GM19035 (cell line): ENCODE measurements around the gene ID4.

ENCODE experiments used
- ATAC-seq: cut with Tn5 transposase; IDR thresholded peaks from one replicate; pipeline ENCODE4 v1.9.1; 2021; ENCODE audit not compliant: unreplicated experiment

ID4 gene, protein sequence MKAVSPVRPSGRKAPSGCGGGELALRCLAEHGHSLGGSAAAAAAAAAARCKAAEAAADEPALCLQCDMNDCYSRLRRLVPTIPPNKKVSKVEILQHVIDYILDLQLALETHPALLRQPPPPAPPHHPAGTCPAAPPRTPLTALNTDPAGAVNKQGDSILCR

DNA sequence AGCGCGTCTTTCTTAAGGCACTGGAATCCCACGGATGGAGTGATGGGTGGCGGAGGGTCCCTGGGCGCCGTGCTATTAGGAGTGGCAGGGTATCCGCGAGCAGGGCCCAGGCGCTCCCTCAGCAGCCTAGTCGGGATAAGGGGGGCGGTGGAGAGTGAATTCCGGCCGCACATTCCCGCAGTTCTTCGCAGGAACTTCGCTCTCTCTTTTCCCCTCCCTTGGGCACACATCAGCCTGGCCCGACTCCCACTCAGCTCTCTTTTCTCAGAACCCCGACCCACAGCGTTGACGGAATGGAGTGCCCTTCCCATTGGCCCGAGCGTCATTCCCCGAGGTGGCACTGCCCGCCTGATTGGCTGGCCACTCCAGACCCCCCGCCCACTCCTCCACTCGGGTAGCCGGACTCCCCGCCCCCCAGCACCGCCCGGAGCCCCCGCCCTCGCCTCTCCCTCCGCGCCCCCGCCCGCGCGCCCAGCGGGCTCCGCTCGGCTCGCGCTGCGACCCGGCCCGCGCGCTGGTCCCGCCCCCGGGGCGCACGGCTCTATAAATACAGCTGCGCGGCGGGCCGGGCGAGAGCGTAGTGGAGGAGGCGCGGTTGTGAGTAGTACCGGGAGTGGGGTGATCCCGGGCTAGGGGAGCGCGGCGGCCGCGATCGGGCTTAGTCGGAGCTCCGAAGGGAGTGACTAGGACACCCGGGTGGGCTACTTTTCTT lies at the start of gene ID4:
TSS of gene ID4 (plus strand) at position 572 of the 712 bp plus-strand sequence. CDS start 385 bp downstream, outside the sequence.
- no peak for ATAC-seq

DNA sequence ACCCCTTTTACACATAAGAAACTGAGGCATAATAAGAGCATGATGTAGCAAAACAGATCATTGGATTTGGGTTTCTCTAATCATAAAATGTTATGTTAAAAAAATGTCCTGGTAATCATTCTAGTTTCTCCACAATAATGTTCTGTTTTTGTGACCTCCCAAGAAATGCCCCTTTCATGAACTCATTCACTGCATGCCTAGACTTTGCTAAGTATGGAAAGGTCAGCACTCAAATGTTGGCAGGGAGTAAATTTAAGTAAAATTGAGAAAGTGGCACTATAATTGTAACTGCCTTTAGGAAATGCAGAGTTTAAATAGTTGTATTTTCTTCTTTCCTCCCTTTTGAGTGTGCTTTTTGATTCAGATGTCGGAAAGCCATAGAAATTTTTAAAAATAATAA lies 48.5 kb upstream of the ID4 start:
- no peak for ATAC-seq

DNA sequence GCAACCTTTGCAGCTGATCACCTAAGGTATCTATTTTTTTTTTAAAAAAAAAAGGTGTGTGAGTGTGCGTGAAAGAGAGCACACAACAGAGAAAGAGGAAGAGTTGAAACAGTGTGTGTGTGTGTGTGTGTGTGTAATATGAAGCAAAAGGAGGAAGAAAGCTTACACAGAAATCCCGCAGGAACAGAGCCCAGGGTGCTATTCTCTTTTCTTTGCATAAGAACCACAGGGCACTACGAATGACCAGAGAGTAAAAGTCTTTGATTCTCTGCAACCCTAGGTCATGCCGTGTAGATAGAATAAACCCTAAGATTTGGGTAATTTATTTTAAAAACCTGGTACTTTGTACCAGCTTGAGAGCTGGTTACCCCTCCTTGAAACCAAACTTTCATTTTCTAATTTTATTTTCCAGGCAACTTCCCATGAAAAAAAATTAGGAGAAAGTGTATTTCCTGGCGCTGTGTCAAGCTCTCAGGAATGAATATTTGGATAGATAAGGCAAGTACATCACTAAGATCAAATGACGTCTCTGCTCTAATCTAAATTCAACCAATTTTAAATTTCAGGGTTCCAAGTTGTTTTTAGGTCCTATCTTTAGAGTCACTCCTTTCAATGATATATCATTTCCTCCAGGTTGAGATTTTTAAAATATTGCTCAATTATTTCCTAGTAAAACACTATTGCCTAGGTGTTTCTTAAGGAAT lies 47.9 kb upstream of the ID4 start:
- no peak for ATAC-seq

DNA sequence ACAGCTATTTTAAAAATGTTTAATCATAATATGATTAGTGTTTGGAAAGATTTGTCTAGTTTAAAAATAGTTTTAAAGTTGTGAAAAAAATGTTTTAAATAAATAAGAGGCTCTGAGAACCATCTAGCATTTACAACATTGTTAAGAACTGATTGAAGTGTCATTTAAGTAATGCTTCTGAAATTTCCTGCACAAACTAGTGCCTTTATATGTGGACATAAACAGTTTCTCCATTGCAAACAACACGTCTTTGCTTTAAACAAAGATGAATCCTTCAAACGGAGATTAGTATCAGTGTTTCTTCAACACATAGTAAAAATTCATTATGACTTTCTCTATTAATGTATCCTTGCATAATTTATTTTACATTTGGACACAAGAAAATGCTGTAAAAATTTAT lies 45.9 kb upstream of the ID4 start:
- no peak for ATAC-seq

DNA sequence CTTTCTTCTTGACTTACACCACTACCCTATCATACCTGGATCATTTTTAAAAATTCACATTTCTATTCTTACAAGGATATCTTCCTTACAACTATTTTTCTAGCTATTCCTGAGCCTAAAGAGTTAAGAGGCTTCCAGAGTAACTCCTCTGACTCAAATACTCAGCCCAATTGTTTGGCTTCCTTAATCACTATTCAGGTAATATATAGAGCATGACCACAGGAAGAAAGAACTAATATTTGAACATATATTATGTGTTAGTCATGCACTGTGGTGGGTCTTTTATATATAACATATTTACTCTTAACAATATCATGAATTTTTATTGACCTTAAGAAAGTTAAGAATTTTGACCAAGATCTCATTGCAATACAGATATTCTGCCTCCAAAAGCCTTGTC lies 42.0 kb upstream of the ID4 start:
- ATAC-seq: no peak

DNA sequence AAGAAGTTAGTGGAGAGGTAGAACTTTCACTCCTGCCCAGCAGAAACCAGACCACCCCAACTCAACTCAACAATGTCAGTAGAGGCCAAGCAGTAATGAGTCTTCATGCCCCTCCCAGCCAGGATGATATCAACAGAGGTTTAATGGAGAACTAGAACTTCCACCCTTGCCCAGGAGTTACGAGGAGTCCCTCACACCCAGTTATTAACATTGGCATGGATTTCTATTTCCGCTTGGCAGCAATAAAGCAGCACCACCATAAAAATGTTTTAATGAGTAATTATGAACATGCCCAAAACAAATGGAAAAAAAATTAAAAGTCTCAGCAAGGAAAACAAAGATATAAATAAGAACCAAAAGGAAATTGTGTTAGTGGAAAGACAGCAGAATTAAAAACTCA lies 40.7 kb upstream of the ID4 start:
- ATAC-seq: no peak

DNA sequence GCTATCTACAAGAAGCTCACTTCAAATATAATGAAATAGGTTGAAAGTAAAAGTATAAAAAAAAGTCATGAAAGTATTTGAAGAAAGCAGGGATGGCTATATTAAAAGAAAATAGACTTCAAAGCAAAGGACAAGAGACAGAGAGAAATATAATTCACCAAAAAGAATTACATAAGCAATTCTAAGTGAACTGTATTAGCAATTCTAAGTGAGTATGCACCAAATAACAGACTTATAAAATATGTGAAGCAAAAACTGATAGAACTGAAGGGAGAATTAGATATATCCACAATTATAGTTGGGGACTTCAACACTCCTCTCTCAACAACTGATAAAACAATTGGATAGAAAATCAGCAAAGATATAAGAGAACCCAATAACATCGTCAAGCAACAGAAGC lies 38.8 kb upstream of the ID4 start:
- no peak for ATAC-seq

DNA sequence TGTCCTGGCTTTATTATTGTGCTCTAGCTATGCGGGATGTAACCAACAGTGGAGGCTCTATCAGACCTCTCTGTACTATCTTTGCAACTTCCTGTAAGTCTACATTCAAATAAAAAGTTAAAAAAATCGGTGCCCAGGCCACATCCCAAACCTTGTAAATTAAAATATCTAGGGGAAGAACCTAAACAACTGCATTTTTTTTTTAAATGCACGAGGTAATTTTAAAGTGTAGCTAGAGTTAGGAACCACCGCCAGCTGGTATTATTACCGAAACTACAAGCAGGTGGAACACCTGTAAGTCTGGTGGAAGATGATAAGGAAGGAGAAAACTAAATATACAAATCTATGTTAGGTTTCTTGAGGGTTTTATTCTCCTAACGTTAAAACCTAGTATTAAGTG lies 34.5 kb upstream of the ID4 start:
- no peak for ATAC-seq

DNA sequence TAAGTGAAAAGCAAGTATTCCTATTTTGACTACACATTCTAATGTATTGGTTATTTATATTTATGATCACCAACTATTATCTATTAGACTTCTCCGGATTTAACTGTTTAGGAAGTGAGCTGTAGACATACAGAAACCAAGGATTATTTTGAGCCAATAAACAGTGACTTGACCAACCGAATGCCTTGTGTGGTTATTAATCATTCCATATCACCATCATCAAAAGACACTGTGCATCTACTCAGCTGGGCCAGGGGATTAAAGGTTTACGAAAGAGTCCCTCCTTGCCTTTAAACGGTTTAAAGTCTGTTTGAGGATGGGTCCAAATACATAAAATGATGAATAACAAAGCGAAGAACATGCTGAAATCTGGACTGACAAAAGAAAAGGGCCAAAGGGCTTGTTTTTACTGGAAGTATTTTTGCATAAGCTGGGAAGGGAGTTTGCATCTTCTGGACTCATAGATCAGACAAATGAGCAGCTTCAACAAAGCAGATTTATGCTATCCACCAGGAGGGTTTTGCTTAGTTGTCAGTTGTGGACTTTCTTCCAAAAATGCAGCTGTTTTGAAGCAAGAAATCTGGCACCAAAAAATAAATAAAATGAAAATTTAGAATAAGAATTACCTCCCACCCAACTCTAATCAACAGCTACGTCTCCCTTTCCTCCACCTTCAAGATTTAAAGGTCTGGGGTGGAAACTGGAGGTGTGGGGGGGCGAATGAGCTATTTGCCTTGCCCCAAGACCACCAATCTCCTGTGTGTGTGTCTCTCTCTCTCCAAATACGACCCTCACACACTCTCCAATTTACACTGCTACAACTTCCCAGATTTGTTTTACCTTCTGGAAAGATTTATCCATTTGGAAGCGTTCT lies 33.6 kb upstream of the ID4 start:
- ATAC-seq: no peak

DNA sequence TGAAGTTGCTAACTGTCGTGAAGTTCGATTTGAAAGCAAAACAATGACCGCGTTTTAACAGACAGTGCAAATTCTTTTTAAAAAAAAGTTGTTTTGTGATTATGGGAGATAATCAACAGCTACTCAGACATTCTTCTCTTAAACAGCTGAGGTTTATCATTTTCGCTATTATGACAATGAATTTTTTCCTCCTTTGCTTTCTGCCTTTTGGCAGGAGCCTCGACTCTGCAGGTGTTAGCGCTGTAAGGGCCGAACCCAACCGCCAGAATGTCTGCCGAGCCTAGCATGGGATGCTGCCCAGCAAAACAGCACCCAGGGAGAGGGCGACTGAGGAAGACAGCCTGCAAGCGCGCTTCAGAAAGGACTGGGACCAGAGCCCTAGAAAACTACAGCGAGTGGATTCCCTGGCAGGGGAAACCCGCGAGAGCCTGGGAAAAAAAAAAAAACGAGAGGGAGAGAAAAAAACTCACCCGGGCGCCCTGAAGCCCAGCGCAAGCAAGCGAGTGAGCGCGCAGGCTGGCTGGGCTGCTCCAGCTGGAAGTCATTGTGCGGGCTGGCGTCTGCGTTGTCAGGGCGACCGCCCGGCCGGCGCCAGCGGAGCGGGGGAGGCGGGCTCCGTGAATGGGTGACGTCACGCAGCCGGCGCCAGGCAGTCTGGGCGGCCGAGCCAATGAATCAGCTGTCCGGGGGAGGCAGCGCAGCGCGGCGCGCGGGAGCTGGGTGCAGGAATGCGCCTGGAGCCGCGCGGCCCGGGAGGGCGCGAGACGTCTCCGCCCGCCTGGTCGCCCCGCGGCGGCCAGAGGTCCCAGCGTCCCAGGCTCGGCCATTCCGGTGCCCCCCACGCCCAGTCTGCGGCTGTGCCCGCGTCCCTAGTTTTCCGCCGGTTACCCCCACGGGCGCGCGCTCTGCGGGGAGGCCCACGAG lies 32.7 kb upstream of the ID4 start:
- peak; percentile 83 for ATAC-seq

DNA sequence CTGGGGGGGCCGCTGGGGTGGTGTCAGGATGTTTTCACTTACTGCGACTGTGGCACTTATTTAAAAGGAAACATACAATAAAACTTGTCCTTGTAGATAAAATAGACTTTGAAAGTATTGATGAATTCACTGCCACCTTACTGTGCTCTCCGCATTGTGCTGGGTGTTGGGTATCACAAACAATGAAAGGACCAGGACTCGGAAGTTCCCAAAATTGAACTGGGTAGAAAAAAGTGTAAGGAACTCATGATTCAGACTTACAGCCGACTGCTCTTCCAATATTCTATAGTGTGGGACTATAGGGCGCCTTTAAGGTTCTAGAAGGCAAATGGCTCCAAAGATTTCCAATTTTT lies 32.1 kb upstream of the ID4 start:
- ATAC-seq: no peak

DNA sequence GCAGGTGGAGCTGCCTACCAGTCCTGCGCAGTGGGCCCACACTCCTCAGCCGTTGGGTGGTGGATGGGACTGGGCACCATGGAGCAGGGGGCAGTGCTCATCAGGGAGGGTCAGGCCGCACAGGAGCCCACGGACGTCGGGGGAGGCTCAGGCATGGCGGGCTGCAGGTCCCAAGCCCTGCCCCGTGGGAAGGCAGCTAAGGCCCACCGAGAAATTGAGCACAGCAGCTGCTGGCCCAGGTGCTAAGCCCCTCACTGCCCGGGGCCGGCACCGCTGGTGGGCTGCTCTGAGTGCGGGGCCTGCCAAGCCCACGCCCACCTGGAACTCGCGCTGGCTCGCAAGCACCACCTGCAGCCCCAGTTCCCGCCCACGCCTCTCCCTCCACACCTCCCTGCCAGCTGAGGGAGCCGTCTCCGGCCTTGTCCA lies 30.2 kb upstream of the ID4 start:
- no peak for ATAC-seq

DNA sequence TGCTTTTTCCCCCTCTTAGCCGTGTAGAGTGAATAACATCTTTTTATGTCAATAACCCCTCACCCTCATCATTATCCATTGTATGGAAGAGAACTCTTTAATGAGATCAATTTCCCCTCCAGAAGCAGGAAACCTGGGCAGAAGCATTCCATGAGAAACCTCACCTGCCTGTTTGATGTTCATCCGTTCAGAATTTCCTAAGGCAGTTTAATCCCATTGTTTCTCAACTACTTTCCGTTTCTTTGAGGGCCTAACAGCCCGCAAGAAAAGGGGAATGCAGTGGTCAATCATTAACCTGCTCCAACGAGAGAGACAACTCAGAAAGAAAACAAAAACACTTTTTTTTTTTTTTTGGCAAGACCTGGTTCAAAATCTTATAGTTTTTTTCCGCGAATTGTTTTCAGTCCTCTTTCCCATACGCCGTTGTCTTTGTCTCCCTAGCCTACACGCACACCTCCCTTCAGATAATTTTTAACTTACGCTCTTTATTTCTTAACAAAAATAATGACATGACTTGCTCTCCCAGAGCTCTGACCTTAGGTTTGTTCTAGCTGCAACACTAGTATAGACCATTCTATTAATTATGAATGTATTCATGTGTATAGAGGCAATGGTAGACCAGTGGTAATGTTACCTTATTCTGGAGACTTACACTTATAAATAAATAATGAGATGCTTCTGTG lies 25.6 kb upstream of the ID4 start:
- no peak for ATAC-seq

DNA sequence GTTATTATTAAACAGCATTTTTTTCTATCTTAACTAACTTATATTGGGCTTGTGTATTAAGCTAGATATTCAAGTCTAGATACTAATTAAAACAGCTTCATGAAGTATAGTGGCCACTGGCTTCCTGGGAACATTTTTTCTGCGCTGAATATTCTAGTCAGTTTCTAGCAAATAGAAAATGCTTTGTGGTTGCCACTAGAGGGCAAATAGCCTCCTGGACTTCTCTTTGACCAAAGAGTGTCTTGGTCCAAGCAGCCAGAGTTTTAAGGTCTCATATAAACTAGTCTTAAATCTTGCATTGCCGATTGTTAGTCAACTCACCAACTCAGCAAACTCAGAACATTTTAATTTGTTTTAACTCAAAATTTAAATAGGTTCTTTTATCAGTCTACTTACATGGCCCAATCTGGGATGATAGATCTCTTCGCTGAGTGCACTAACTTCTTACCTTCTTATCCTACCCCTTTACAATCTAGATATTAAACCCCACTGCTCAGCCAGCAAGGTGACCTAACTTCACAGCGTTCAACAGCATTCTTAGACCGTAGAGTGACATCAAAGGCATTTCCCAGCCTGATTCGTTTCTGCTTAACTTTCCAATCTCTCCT lies 24.6 kb upstream of the ID4 start:
- no peak for ATAC-seq

DNA sequence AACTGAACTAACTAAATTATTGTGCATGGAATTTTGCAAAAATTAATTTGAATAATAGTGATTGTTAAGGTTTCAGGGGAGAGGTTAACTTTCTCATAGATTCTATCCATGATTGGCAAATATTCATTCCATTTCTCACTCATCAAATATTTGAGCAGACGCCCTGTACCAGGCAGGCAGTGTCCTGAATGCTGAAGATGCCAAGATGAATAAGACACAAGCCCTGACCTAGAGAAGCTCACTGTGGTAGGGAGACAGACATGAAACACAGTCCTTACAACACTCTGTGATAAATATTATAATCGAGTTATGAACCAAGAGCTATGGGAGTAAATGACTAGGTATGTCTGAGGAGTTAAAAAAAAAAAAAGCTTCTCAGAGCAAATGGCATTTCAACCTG lies 18.4 kb upstream of the ID4 start:
- ATAC-seq: no peak

DNA sequence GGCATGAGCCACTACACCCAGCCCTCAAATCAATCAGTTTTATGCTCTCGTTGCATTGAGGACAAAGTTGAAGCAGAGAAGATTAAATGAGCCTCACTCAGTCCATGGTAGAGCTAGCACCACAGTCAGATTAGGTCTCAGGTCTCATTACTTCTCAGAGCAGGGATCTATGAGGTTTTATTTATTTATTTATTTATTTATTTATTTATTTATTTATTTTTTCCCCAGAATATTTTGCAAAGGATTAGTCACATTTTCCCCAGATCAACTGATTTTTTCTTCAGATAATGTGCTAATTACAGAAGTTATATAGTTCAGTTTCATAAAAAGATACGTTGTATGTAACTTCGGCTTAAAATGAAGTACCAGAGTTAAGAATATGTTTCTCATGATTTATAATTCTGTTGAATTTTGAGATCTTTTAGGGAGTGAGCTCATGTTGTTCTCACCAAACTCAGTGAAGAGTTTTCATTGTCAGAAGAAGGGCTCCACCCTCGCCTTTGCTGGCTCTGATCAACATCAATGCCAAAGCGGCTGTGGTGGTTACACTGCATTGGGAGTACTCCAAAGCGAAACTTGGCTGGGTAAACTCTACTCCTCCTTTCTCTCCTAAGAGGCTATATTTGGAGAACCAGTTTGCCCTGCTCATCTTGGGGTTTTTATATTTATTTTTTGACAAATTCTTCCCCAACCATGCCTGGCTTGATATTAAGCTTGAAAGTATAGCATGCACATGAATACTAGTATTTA lies 12.9 kb upstream of the ID4 start:
- no peak for ATAC-seq

DNA sequence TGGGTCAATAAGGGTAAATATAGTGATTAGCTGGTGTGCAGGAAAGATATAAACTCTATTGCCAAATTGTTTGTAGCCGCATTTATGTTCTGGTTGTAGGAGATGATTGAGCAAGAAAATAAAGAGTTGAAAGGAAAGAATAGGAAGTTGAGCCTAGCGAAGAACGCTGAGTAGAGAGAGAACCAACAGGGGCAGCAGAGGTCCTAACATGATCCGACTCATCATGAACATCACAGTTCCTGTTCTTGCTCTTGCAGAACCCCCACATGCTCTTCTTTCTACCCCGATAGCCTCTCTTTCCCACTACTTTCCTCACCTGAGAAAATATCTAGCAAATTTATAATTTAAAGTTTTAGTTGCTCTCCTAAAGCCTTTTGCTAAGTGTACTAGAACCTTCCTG lies 9.9 kb upstream of the ID4 start:
- no peak for ATAC-seq

DNA sequence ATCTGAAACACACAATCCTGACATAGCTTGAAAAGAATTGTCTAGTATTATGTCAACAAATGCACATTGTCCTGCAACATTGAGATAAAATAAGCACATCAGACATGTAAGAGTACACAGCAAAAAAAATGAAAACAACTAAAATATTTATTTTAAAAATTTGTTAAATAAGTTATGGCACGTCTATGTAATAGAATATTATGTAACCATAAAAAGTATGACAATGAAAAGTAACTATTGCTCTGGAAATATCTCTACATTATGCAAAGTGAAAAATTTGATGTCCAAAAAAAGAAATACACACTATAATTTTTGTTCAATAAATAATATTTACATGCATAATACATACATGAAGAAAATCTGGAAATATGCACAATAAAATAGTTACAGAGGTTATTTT lies 9.3 kb upstream of the ID4 start:
- ATAC-seq: no peak

DNA sequence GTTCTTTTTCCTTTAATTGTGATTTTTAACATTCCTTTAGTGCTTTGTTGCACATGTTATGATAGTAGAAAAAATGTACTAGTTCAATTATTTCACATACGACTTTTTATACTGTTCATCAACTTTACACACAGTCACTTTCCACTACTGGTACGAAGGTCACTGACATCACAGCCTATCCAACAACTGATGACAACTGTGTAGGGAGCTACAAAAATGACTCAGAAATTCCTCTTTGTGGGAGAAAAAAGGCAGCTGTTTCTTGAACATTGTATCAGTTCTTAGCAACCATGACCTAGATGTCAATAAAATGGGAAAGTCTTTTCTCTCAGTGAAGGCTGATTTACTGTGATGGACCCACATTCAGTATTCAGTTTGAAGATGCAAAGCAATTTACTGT lies 7.0 kb upstream of the ID4 start:
- ATAC-seq: no peak
